ENCODE results near the gene SYF2.

The SYF2 gene

DNA sequence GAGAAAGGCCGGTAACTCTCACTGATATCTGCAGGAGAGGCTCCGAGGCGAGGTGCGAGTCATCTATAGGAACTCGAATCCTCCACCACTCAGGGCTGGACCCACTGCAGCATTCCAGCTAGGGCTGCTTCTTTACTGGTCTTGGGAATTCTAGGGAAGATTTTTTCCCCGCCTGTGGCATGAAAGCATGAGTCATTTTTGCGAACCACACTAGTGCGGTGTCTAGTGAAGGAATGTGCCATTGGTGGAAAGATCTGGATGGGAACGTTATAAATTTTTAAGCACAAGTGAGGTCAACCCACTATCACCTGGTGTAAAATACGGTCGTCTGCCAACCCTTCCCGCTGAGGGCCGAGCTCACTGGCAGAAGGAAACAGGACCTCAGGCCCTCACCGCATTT is 49.7 kb downstream of the SYF2 start:
- DNase-seq, result no peak

DNA sequence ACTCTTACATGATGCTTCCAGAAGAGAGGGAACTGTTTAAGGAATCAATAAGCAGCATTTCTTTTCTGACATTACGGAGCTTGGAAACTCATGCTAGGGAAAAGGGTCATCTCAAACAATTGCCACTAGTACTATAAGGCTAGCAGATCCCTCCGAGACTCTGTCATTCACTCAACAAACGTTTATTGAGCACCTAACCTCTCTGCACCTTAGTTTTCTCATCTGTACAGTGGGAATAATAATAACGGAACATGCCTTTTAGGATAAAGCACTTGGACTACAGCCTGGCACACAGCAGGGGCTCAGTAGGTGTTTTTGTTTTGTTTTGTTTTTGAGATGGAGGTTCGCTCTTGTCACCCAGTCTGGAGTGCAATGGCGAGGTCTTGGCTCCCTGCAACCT is 51.3 kb downstream of the SYF2 start:
- no peak for DNase-seq

DNA sequence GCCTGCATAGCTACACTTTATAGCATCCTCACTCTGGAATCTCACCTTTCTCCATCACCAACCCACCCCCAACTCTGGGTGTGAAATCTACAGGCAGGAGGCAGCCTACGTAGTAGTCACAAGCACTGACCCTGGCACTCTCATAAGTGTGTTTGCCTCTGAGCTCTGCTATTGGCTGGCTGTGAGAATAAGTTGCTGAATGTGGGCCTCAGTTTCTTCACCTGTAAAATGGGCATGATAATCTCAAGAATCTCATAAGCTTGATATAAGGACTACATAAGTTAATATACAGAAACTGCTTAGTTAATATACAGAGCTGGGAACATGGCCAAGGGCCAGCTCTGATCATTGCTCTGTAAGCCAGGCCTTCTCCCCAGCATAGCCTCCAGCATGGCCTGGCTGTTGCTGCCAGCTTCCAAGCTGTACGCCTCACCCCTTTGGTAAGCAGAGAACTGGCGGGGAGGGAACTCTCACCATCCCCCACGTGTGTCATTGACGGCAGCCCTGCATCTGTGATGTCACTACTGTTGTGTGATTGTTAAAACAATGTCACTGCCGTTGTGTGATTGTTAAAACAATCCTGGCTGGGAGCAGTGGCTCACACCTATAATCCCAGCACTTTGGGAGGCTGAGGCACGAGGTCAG is 53.3 kb downstream of the SYF2 start:
- DNase-seq, result no peak

DNA sequence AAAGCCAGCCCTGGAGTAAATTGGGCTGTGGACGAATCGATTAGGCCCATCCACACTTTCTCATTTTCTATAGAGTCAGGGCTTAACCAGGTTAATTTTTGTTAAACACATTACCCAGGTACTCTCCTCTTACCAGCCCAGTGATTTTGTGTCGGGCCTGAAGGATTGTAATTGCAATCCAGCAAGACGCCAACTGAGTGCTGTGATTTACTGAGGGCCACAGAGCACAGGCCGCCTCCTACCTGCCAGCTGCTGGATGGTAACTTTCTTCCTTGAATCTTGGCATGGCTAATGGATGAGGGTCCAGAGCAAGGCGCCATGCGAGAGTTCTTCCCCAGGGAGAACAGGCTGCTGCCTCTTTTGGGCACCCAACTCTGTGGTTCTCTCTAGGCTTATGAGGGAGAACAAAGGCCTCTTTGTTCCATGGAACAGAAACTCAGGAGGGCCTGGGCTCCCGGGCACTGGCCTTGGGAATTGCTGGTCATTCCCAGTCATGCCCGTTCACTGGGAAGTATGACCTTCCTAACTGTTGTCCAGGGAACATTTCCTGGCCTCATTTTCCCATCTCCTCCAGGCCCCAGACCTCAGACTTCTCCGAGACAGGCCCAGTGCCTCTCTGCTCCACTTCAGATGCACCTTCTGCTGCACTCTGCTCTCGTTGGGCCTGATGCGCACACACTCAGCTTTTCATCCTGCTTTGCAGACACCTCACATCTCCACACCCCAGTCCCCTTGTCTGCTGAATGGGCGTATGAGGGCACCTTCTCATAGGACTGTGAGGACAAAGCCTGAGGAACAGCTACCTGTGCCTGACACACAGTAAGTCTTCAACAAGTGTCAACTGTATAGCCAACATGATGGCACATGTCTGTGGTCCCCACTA is 57.3 kb downstream of the SYF2 start:
- no peak for DNase-seq

DNA sequence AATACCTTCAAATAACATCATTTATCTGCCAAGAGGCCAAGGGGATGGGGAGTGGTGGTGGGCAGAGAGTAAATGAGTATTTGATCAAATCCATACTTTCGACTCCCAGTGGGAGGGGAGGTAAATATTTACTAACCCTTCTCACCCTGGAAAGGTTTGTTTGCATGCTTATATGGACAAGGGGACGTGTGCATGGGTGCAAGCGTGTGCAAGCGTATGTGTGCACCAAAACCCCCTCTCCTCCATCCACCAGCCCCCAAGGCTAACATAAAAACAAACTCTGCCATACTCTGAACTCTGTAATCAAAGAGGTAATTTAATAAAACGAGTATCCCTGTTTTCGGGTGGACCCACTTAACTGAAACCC is 58.0 kb downstream of the SYF2 start:
- no peak for DNase-seq

DNA sequence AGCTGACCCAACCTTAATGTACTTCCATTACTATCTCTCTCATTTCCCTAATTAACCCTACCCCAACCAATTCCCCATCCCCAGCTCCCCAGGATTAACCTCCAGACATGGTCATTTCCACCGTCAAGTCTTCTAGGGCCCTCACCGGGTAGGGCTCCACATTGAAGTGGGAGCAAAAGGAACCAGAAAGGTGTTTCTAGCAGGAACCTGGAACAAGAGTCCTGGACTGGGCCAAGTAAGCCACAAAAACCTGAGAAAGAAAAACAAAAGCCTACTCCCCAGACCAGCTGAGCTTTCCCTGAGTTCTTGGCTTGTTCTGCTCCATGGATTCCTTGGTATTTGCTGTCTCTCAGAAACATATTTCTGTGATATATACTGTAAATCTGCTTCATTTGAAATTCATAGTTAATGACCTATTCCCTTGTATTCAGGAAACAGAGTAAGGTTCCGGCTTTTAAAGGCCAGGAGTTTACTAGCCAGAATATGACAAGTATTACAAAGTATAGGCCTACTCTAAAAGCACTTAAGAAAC is 58.4 kb downstream of the SYF2 start:
- DNase-seq, result no peak
